Activated CD8-positive, alpha-beta T cell treated with anti-CD3 and anti-CD28 coated beads for 36 hours (primary cell): ENCODE results near the gene RBBP8NL. TPM values are rescaled to one million over a fixed set of nuclear protein-coding genes. Genes with fewer than 3 reads are reported as not detected.

Experiments
- ATAC-seq: fragments of 200-7000 bp; cut with Tn5 transposase; one replicate; pipeline ENCODE4 v1.10.0; 2021; ENCODE audit warnings: mild to moderate bottlenecking, moderate library complexity
- CTCF ChIA-PET: fragments of 350-600 bp; sonication (Branson Sonifier 250); formaldehyde crosslinking; loops from one replicate; lab custom pipeline; 2021; ENCODE audit warnings: antibody characterized with exemption; lab: Charles Lee
- POLR2A ChIA-PET: fragments of 350-600 bp; sonication (Branson Sonifier 250); formaldehyde crosslinking; loops from one replicate; lab custom pipeline; 2021; ENCODE audit warnings: antibody characterized with exemption; lab: Charles Lee
- DNase-seq: peaks from one replicate; pipeline ENCODE4 v3.0.0-alpha.2; 2020
- H3K27ac Mint-ChIP-seq: one replicate; pipeline ENCODE4 v1.8.0; 2021; ENCODE audit warnings: mild to moderate bottlenecking, mixed read lengths
- H3K27me3 Mint-ChIP-seq: one replicate; pipeline ENCODE4 v1.8.0; 2021; ENCODE audit warnings: mixed read lengths
- H3K36me3 Mint-ChIP-seq: one replicate; pipeline ENCODE4 v1.8.0; 2021; ENCODE audit warnings: low read depth, mixed read lengths
- H3K4me1 Mint-ChIP-seq: one replicate; pipeline ENCODE4 v1.8.0; 2021; ENCODE audit warnings: low read depth, mixed read lengths
- H3K4me3 Mint-ChIP-seq: one replicate; pipeline ENCODE4 v1.8.0; 2021; ENCODE audit warnings: mild to moderate bottlenecking, moderate library complexity, mixed read lengths
- H3K9me3 Mint-ChIP-seq: one replicate; pipeline ENCODE4 v1.8.0; 2021; ENCODE audit warnings: mixed read lengths
- intact Hi-C: fragments of 100-400 bp; cut with micrococcal nuclease; formaldehyde crosslinking; loops from one replicate; pipeline ENCODE4 v1.10.0; 2022
- total RNA-seq, 2 experiments: library from RNA; stranded (reverse); gene quantifications; one replicate each; pipeline ENCODE4 v1.2.3, GENCODE V29; 2021
- TF ChIP-seq, protein P1 (sequence below): fragments of 200-600 bp; IDR thresholded peaks from one replicate; pipeline ENCODE4 v1.8.0; 2022; ENCODE audit warnings: antibody characterized with exemption, mild to moderate bottlenecking

RBBP8NL gene
- total RNA-seq, 2 experiments from 2014 or later: not detected

DNA sequence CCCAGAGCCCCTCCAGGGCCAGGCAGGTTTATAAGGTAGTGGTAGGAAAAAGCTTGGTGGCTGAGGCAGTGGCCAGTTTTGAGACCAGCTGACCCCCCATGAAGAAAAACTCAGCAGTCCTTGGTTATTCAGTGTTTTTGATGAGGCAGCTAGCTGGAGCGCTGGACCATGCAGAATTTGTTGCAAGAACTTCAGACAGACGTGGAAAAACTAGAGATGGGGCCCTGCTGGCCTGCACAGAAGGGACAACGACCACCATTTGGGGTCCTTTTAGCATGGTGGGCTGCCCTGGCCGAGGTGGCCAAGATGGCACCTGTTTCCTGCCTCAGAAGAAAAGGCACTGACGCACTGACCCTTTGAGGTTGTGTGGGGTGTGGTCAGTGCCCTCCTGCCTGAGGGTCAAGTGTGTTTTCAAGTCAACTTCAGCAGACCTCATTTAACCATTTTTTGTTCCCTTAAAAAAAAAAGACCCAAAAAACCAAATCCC is 37.7 kb downstream of the RBBP8NL start:
- peak overlapping the region; percentile 95 for H3K4me3 Mint-ChIP-seq
- TF ChIP-seq, protein P1, sequence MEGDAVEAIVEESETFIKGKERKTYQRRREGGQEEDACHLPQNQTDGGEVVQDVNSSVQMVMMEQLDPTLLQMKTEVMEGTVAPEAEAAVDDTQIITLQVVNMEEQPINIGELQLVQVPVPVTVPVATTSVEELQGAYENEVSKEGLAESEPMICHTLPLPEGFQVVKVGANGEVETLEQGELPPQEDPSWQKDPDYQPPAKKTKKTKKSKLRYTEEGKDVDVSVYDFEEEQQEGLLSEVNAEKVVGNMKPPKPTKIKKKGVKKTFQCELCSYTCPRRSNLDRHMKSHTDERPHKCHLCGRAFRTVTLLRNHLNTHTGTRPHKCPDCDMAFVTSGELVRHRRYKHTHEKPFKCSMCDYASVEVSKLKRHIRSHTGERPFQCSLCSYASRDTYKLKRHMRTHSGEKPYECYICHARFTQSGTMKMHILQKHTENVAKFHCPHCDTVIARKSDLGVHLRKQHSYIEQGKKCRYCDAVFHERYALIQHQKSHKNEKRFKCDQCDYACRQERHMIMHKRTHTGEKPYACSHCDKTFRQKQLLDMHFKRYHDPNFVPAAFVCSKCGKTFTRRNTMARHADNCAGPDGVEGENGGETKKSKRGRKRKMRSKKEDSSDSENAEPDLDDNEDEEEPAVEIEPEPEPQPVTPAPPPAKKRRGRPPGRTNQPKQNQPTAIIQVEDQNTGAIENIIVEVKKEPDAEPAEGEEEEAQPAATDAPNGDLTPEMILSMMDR: no peak
- CTCF ChIA-PET: interaction anchor here (2.0 kb wide), 1 partner anchor 20 kb away, joined by 5 read pairs; no protein-coding TSS in a partner anchor

DNA sequence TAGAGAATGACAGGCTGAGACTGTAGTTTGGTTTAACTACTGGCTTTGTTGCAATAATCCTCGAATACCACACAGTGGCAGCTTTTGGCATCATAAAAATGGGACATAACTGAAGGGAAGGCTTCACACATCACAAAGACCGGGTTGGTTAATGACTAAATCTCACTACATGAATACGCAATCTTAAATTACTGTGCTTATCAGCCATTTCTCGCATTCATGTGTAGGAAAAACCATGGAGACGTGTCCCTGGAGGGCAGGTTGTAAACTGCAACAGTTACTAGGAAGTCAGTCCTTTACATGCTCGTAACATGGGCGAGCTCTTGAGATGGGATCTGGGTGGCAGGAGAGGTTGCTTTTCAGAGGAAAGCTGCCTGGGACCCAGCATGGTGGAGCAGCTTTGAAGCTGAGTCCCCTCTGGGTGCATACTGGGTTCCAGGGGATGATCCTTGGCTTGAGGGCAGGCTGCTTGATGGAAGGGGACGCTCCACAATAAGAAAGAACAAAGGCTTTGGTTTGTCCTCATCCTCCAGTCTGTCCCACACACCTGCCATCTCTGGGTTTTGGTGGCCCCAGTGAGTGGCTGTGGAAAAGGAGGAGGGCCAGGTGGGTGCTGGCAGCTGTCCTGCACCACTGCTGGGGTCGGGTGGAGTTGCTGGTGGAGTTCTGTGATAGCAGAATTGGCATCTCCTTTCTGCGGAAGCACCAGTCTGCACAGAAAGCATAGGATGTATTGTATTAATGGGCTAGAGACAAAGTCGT is 38.3 kb downstream of the RBBP8NL start:
- ChIA-PET POLR2A (interaction anchor here (0.6 to 6.0 kb wide), 8 partner anchors 12 to 211 kb away, joined by 3 to 53 read pairs (median 4); partner anchors contain the start of gene CABLES2), CTCF (interaction anchor here (2.0 kb wide), 1 partner anchor 20 kb away, joined by 5 read pairs; no protein-coding TSS in a partner anchor)
- peak overlapping the region; percentile 95 for H3K4me3 Mint-ChIP-seq
- DNase-seq (no peak), ATAC-seq (no peak)
- TF ChIP-seq, protein P1: no peak
- H3K36me3 Mint-ChIP-seq: peaks cover 42% of the 10 kb centered on the region
- H3K27me3 Mint-ChIP-seq: no peaks in the 10 kb centered on the region
- peak overlapping the region; percentile 91 for H3K27ac Mint-ChIP-seq
- H3K4me1 Mint-ChIP-seq: peaks cover 31% of the 10 kb centered on the region
- H3K9me3 Mint-ChIP-seq: no peaks in the 10 kb centered on the region
- intact Hi-C loops: no loop called here

More for the DNA sequence above, 37.7 kb downstream of the RBBP8NL start:
- POLR2A ChIA-PET: interaction anchor here (0.6 to 6.0 kb wide), 8 partner anchors 11 to 222 kb away, joined by 3 to 53 read pairs (median 4); partner anchors contain the start of gene CABLES2
- Mint-ChIP-seq H3K4me1 (peaks cover 29% of the 10 kb centered on the region), H3K27me3 (no peaks in the 10 kb centered on the region), H3K27ac (peak overlapping the region; percentile 91), H3K36me3 (peaks cover 40% of the 10 kb centered on the region), H3K9me3 (no peaks in the 10 kb centered on the region)
- ATAC-seq: no peak
- DNase-seq: no peak
- intact Hi-C loops: no loop called here

DNA sequence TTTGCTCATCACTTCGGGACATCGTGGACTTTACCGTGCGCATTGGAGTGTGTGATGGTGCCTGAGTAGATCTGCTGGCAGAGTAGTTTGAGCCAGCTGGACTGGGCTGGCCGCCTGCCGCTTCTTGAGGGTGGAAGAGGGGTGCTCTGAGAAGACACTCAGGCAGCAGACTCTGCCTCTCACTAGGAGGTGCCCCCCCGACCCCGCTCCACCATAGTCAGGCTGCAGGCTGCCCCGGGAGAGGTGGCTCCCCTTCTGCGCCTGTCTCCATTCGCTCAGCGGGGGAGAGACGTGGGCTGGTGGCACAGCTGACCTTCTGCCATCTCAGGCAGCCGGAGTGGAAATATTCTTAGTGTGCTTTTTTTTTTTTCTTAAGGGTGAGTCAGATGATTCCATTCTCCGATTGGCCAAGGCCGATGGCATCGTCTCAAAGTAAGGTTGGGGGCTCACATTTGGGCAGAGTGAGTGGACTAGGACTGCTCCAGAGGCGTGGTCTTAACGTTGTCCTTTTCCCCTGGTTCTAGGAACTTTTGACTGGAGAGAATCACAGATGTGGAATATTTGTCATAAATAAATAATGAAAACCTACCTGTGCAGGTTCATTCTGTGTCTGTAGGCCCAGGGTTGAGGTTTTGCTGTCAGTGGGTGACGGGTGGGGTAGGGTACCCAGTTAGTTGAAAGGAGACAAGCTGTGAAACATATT is 39.3 kb downstream of the RBBP8NL start:
- Mint-ChIP-seq H3K4me1 (peaks cover 34% of the 10 kb centered on the region), H3K36me3 (peaks cover 42% of the 10 kb centered on the region)

DNA sequence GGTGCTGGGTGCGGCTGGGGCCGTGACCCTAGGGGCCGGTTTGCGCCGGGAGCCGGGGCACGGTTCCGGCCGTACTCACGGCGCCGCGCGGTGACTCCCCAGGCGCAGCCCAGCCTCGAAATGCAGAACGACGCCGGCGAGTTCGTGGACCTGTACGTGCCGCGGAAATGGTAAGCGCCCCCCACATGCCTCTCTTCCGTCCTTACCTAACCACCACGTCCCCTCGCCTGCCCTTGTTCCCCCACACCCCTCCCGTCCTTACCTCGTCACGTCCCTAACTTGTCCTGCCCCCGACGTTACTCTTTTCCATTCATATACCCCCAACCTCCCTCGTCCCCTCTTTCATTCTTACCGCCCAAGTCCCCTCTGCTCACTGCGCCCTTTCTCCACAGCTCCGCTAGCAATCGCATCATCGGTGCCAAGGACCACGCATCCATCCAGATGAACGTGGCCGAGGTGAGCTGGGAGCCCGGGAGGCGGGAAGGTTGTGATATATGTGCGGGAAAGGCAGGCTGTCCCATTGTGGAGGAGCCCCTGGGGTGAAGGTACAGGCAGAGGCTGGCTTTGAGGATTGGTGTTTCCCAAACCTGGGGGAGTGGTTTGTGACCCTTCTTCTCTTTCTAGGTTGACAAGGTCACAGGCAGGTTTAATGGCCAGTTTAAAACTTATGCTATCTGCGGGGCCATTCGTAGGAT is 40.0 kb downstream of the RBBP8NL start:
- Mint-ChIP-seq H3K27me3 (no peaks in the 10 kb centered on the region), H3K4me1 (peaks cover 39% of the 10 kb centered on the region), H3K27ac (peak overlapping the region; percentile 91), H3K36me3 (peaks cover 48% of the 10 kb centered on the region), H3K4me3 (peak overlapping the region; percentile 95), H3K9me3 (no peaks in the 10 kb centered on the region)
- CTCF ChIA-PET: no interaction called here
- no peak for DNase-seq
- POLR2A ChIA-PET: interaction anchor here (1.0 to 6.0 kb wide), 8 partner anchors 8 to 151 kb away, joined by 3 to 53 read pairs (median 4); partner anchors contain the start of gene LAMA5
- ATAC-seq: no peak
- intact Hi-C loops: no loop called here
- TF ChIP-seq, protein P1: no peak

More for the DNA sequence above, 39.3 kb downstream of the RBBP8NL start:
- intact Hi-C loops: no loop called here
- Mint-ChIP-seq H3K27me3 (no peaks in the 10 kb centered on the region), H3K9me3 (no peaks in the 10 kb centered on the region), H3K4me3 (peak overlapping the region; percentile 95), H3K27ac (peak overlapping the region; percentile 91)
- ATAC-seq (no peak), DNase-seq (peak; percentile 44)
- POLR2A ChIA-PET: interaction anchor here (1.2 to 6.0 kb wide), 9 partner anchors 13 to 152 kb away, joined by 3 to 53 read pairs (median 4); partner anchors contain the start of genes CABLES2 and LAMA5
- CTCF ChIA-PET: interaction anchor here (2.0 kb wide), 1 partner anchor 21 kb away, joined by 5 read pairs; no protein-coding TSS in a partner anchor
- TF ChIP-seq, protein P1: no peak
